ENCODE data around the gene POLR3GL.

- TF ChIP-seq CTCF (conservative IDR thresholded peaks at IDR 0.05; ENCODE audit: low read depth, low read length) (no peak), EZH2 (IDR thresholded peaks at IDR 0.05; ENCODE audit: borderline replicate concordance, low read depth, low read length, poor library complexity, severe bottlenecking) (no peak)
Observed at GRCh38 chr1:145983960-145984830, 19.7 kb downstream of the POLR3GL start.

Measured in A673 (cell line).